ENCODE measurements around the gene MAP2K7.

MAP2K7 gene

DNA sequence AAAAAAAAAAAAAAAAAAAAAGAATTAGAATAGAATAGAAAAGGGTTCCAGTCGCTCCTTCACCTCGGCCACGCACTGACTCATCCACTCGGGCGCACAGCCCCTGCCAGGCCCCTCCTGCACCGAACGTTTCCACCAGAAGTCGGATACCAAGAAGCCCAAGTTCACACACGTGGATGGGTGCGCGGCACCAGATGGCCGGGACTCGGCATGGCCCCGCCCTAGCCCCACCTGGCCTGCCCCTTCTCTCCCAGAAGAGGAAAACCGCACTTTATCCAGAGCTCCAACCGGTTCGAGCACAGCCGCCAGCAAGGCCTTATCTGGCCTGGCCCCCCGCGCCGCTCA is 35.4 kb upstream of the MAP2K7 start:
- POLR2A ChIA-PET: no interaction called here
- Histone ChIP-seq H3K9me3 (ENCODE audit: control extremely low read depth in 1 of 5, control insufficient read depth in 4 of 5, insufficient read depth in 2 of 5, low read depth in 1 of 5, low read length in 4 of 5) (no peaks in the 10 kb centered on the region), H3K27me3 (replicated peaks in 2 of 5; ENCODE audit: control insufficient read depth in 4 of 5, insufficient read depth in 5 of 5, low read length in 4 of 5) (peaks cover 0 to 43% (median 22%) of the 10 kb centered on the region in 5 experiments), H3K27ac (ENCODE audit: insufficient read depth in 1 of 2, low read depth in 1 of 2, low read length in 2 of 2, poor library complexity in 1 of 2, severe bottlenecking in 2 of 2) (no peak overlapping the region), H3K4me1 (ENCODE audit: control extremely low read depth in 1 of 4, control insufficient read depth in 4 of 4, insufficient read depth in 4 of 4, low read length in 3 of 4) (peaks cover 0 to 53% (median 49%) of the 10 kb centered on the region in 4 experiments), H3K4me3 (ENCODE audit: control insufficient read depth in 1 of 7, extremely low read depth in 1 of 7, insufficient read depth in 4 of 7, low read depth in 2 of 7, low read length in 6 of 7) (peak overlapping the region in 5 of 7 experiments; percentile 28 to 83 (median 67)), H3K36me3 (ENCODE audit: control insufficient read depth in 4 of 4, insufficient read depth in 4 of 4, low read length in 3 of 4) (no peaks in the 10 kb centered on the region)
- WGBS (ENCODE audit: insufficient coverage): 5% methylated on average over 20 of the region's 21 CpGs
- DNase-seq: peak; percentile 46 to 82 (median 71)
- CTCF ChIA-PET: interaction anchor here (0.7 to 2.2 kb wide), 14 partner anchors 8 to 52 kb away, joined by 3 to 15 read pairs (median 4); partner anchors contain the start of genes MAP2K7 and SNAPC2

GRCh38 chr19:7868671-7869452 is 34.8 kb upstream of the MAP2K7 start:
- Histone ChIP-seq H3K4me3 (ENCODE audit: control insufficient read depth in 1 of 7, extremely low read depth in 1 of 7, insufficient read depth in 4 of 7, low read depth in 2 of 7, low read length in 6 of 7) (peak overlapping the region; percentile 0 to 83 (median 55)), H3K36me3 (ENCODE audit: control insufficient read depth in 4 of 4, insufficient read depth in 4 of 4, low read length in 3 of 4) (no peaks in the 10 kb centered on the region), H3K4me1 (ENCODE audit: control extremely low read depth in 1 of 4, control insufficient read depth in 4 of 4, insufficient read depth in 4 of 4, low read length in 3 of 4) (peaks cover 0 to 55% (median 49%) of the 10 kb centered on the region in 4 experiments), H3K27ac (ENCODE audit: insufficient read depth in 1 of 2, low read depth in 1 of 2, low read length in 2 of 2, poor library complexity in 1 of 2, severe bottlenecking in 2 of 2) (no peak overlapping the region), H3K27me3 (replicated peaks in 2 of 5; ENCODE audit: control insufficient read depth in 4 of 5, insufficient read depth in 5 of 5, low read length in 4 of 5) (peaks cover 0 to 43% (median 19%) of the 10 kb centered on the region in 5 experiments), H3K9me3 (ENCODE audit: control extremely low read depth in 1 of 5, control insufficient read depth in 4 of 5, insufficient read depth in 2 of 5, low read depth in 1 of 5, low read length in 4 of 5) (no peaks in the 10 kb centered on the region)
- DNase-seq: peak; percentile 84 to 92 (median 91)
- CTCF ChIA-PET: interaction anchor here (0.7 to 2.2 kb wide), 22 partner anchors 9 to 130 kb away, joined by 3 to 15 read pairs (median 4); partner anchors contain the start of genes MAP2K7 and SNAPC2
- WGBS (ENCODE audit: insufficient coverage): under 1% methylated on average over 54 of the region's 67 CpGs
- POLR2A ChIA-PET: interaction anchor here (1.1 kb wide), 1 partner anchor 51 kb away, joined by 3 read pairs; the partner anchor contains the start of gene SNAPC2

DNA sequence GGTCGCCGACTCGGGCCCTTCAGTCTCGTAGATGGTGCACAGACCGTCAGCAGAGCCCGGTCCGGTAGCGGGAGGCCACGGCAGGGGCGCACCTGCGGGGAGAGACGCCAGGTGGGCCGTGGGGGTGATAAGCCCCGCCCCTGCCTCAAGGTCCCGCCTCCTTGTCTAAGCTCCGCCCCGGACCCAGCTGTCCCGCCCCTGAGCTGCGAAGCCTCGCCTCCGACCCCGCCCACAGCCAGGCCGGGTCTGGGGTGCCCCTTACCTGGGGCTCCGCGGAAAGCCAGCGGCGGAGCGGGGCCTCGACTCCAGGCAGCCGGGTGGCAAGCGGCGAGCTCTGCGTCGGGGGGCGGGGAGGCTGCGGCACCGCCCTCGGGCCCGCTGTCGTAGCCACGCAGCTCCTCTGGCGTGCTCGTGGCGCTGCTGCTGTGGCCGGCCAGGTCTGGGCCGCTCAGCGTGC is 34.2 kb upstream of the MAP2K7 start:
- DNase-seq: peak; percentile 48 to 73 (median 66)
- CTCF ChIA-PET: interaction anchor here (0.7 to 2.2 kb wide), 18 partner anchors 9 to 129 kb away, joined by 3 to 15 read pairs (median 4); partner anchors contain the start of genes MAP2K7 and SNAPC2
- Histone ChIP-seq H3K27ac (ENCODE audit: insufficient read depth in 1 of 2, low read depth in 1 of 2, low read length in 2 of 2, poor library complexity in 1 of 2, severe bottlenecking in 2 of 2) (no peak overlapping the region), H3K27me3 (replicated peaks in 2 of 5; ENCODE audit: control insufficient read depth in 4 of 5, insufficient read depth in 5 of 5, low read length in 4 of 5) (peaks cover 0 to 44% (median 17%) of the 10 kb centered on the region in 5 experiments), H3K36me3 (ENCODE audit: control insufficient read depth in 4 of 4, insufficient read depth in 4 of 4, low read length in 3 of 4) (no peaks in the 10 kb centered on the region), H3K4me3 (ENCODE audit: control insufficient read depth in 1 of 7, extremely low read depth in 1 of 7, insufficient read depth in 4 of 7, low read depth in 2 of 7, low read length in 6 of 7) (peak overlapping the region; percentile 1 to 83 (median 55)), H3K9me3 (ENCODE audit: control extremely low read depth in 1 of 5, control insufficient read depth in 4 of 5, insufficient read depth in 2 of 5, low read depth in 1 of 5, low read length in 4 of 5) (no peaks in the 10 kb centered on the region), H3K4me1 (ENCODE audit: control extremely low read depth in 1 of 4, control insufficient read depth in 4 of 4, insufficient read depth in 4 of 4, low read length in 3 of 4) (peaks cover 0 to 58% (median 51%) of the 10 kb centered on the region in 4 experiments)
- POLR2A ChIA-PET: interaction anchor here (1.1 kb wide), 1 partner anchor 51 kb away, joined by 3 read pairs; the partner anchor contains the start of gene SNAPC2
- under 1% methylated on average over 32 of the region's 47 CpGs for WGBS (ENCODE audit: insufficient coverage)

GRCh38 chr19:7869910-7870511 is 33.7 kb upstream of the MAP2K7 start:
- ChIA-PET POLR2A (interaction anchor here (1.1 kb wide), 1 partner anchor 50 kb away, joined by 3 read pairs; the partner anchor contains the start of gene SNAPC2), CTCF (interaction anchor here (0.7 to 2.2 kb wide), 14 partner anchors 9 to 129 kb away, joined by 3 to 15 read pairs (median 4); partner anchors contain the start of genes MAP2K7 and SNAPC2)
- no peaks in the 10 kb centered on the region for H3K36me3 ChIP-seq (ENCODE audit: control insufficient read depth in 4 of 4, insufficient read depth in 4 of 4, low read length in 3 of 4)
- no peaks in the 10 kb centered on the region for H3K9me3 ChIP-seq (ENCODE audit: control extremely low read depth in 1 of 5, control insufficient read depth in 4 of 5, insufficient read depth in 2 of 5, low read depth in 1 of 5, low read length in 4 of 5)
- H3K4me3 ChIP-seq (ENCODE audit: control insufficient read depth in 1 of 7, extremely low read depth in 1 of 7, insufficient read depth in 4 of 7, low read depth in 2 of 7, low read length in 6 of 7): peak overlapping the region; percentile 1 to 83 (median 55)
- 14% methylated on average over 17 of the region's 30 CpGs for WGBS (ENCODE audit: insufficient coverage)
- H3K4me1 ChIP-seq (ENCODE audit: control extremely low read depth in 1 of 4, control insufficient read depth in 4 of 4, insufficient read depth in 4 of 4, low read length in 3 of 4): peaks cover 0 to 63% (median 55%) of the 10 kb centered on the region in 4 experiments
- peaks cover 0 to 45% (median 18%) of the 10 kb centered on the region in 5 experiments for H3K27me3 ChIP-seq (replicated peaks in 2 of 5; ENCODE audit: control insufficient read depth in 4 of 5, insufficient read depth in 5 of 5, low read length in 4 of 5)
- no peak overlapping the region for H3K27ac ChIP-seq (ENCODE audit: insufficient read depth in 1 of 2, low read depth in 1 of 2, low read length in 2 of 2, poor library complexity in 1 of 2, severe bottlenecking in 2 of 2)
- DNase-seq: peak; percentile 82 to 92 (median 88)

GRCh38 chr19:7870571-7871436 is 32.9 kb upstream of the MAP2K7 start:
- ChIA-PET CTCF (no interaction called here), POLR2A (no interaction called here)
- 13% methylated on average over 9 of the region's 11 CpGs for WGBS (ENCODE audit: insufficient coverage)
- Histone ChIP-seq H3K4me1 (ENCODE audit: control extremely low read depth in 1 of 4, control insufficient read depth in 4 of 4, insufficient read depth in 4 of 4, low read length in 3 of 4) (peaks cover 0 to 61% (median 55%) of the 10 kb centered on the region in 4 experiments), H3K9me3 (ENCODE audit: control extremely low read depth in 1 of 5, control insufficient read depth in 4 of 5, insufficient read depth in 2 of 5, low read depth in 1 of 5, low read length in 4 of 5) (no peaks in the 10 kb centered on the region), H3K27ac (ENCODE audit: insufficient read depth in 1 of 2, low read depth in 1 of 2, low read length in 2 of 2, poor library complexity in 1 of 2, severe bottlenecking in 2 of 2) (peak overlapping the region in 1 of 2 experiments; percentile 25), H3K27me3 (replicated peaks in 2 of 5; ENCODE audit: control insufficient read depth in 4 of 5, insufficient read depth in 5 of 5, low read length in 4 of 5) (peaks cover 0 to 44% (median 13%) of the 10 kb centered on the region in 5 experiments), H3K4me3 (ENCODE audit: control insufficient read depth in 1 of 7, extremely low read depth in 1 of 7, insufficient read depth in 4 of 7, low read depth in 2 of 7, low read length in 6 of 7) (peak overlapping the region in 4 of 7 experiments; percentile 48 to 67 (median 56)), H3K36me3 (ENCODE audit: control insufficient read depth in 4 of 4, insufficient read depth in 4 of 4, low read length in 3 of 4) (no peaks in the 10 kb centered on the region)
- peak; percentile 84 to 93 (median 86) for DNase-seq
